GM21367 (cell line): ENCODE results near the gene KHNYN.

Experiments
- ATAC-seq: cut with Tn5 transposase; IDR thresholded peaks from one replicate; pipeline ENCODE4 v1.9.1; 2021; ENCODE audit not compliant: unreplicated experiment

KHNYN gene

GRCh38 chr14:24399999-24400718 lies 29.6 kb upstream of the KHNYN start:
- no peak for ATAC-seq

- ATAC-seq = no peak
These were observed 27.7 kb upstream of the KHNYN start for GRCh38 chr14:24401810-24402702.

- no peak for ATAC-seq
These were observed 26.3 kb upstream of the KHNYN start for GRCh38 chr14:24403294-24403998.

- ATAC-seq = no peak
These were observed 24.9 kb upstream of the KHNYN start for GRCh38 chr14:24404814-24405213.

GRCh38 chr14:24406416-24406815 lies 23.3 kb upstream of the KHNYN start:
- no peak for ATAC-seq

- ATAC-seq = no peak
These were observed 22.0 kb upstream of the KHNYN start for GRCh38 chr14:24407608-24408325.

- no peak for ATAC-seq
These were observed 21.0 kb upstream of the KHNYN start for GRCh38 chr14:24408764-24409163.

- ATAC-seq = no peak
These were observed 20.6 kb upstream of the KHNYN start for GRCh38 chr14:24409192-24409591.

GRCh38 chr14:24409956-24410355 lies 19.8 kb upstream of the KHNYN start:
- no peak for ATAC-seq

GRCh38 chr14:24411443-24412389 lies 18.0 kb upstream of the KHNYN start:
- ATAC-seq = no peak

- no peak for ATAC-seq
These were observed 15.7 kb upstream of the KHNYN start for GRCh38 chr14:24414077-24414476.

- ATAC-seq = no peak
These were observed 14.9 kb upstream of the KHNYN start for GRCh38 chr14:24414732-24415420.

- ATAC-seq = no peak
These were observed 14.1 kb upstream of the KHNYN start for GRCh38 chr14:24415421-24416253.

- no peak for ATAC-seq
These were observed 13.4 kb upstream of the KHNYN start for GRCh38 chr14:24416254-24416931.

GRCh38 chr14:24416932-24417619 lies 12.7 kb upstream of the KHNYN start:
- ATAC-seq = no peak

- no peak for ATAC-seq
These were observed 11.8 kb upstream of the KHNYN start for GRCh38 chr14:24417832-24418491.

- ATAC-seq = no peak
These were observed 11.3 kb upstream of the KHNYN start for GRCh38 chr14:24418492-24418873.
